ENCODE data around the gene RAB7A. TPM values are rescaled to one million over a fixed set of nuclear protein-coding genes. Genes with fewer than 3 reads are reported as not detected.

RAB7A gene
- total RNA-seq, 1 experiment from 2014 or later, result 258 TPM

DNA sequence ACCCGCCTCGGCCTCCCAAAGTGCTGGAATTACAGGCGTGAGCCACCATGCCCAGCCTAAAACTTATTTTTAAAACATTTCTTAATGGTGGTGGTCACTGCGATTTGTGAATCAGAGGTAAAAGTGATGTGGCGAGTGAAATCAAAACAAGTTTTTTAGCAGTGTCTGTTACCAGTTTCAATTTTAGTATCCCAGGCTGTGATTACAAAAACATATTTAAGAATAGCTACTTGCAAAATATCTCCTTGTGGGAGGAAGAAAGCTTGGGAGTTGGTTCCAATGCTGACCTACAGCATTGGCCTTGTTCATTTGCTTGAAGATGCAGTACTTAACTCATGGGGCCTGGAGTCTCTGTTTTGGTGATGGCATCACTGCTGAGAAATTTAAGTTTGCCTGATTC is 4.5 kb downstream of the RAB7A start:
- H3K27me3 ChIP-seq (replicated peaks; ENCODE audit: insufficient read depth, low read depth, low read length, poor library complexity), result no peaks in the 10 kb centered on the region
- CTCF ChIA-PET, result no interaction called here
- TF ChIP-seq, protein P1, sequence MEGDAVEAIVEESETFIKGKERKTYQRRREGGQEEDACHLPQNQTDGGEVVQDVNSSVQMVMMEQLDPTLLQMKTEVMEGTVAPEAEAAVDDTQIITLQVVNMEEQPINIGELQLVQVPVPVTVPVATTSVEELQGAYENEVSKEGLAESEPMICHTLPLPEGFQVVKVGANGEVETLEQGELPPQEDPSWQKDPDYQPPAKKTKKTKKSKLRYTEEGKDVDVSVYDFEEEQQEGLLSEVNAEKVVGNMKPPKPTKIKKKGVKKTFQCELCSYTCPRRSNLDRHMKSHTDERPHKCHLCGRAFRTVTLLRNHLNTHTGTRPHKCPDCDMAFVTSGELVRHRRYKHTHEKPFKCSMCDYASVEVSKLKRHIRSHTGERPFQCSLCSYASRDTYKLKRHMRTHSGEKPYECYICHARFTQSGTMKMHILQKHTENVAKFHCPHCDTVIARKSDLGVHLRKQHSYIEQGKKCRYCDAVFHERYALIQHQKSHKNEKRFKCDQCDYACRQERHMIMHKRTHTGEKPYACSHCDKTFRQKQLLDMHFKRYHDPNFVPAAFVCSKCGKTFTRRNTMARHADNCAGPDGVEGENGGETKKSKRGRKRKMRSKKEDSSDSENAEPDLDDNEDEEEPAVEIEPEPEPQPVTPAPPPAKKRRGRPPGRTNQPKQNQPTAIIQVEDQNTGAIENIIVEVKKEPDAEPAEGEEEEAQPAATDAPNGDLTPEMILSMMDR (conservative IDR thresholded peaks at IDR 0.05; ENCODE audit: low read depth, low read length), result no peak
- no peak for TF ChIP-seq EZH2 (IDR thresholded peaks at IDR 0.05; ENCODE audit: borderline replicate concordance, low read depth, low read length, poor library complexity, severe bottlenecking)
- peaks cover 3% of the 10 kb centered on the region for H3K4me1 ChIP-seq (ENCODE audit: insufficient read depth, low read length, poor library complexity, severe bottlenecking)
- DNase-seq (ENCODE audit: low spot score), result no peak
- no peaks in the 10 kb centered on the region for H3K36me3 ChIP-seq (ENCODE audit: insufficient read depth, low read length, poor library complexity, severe bottlenecking)
- H3K4me3 ChIP-seq (ENCODE audit: low read depth, low read length, poor library complexity, severe bottlenecking), result no peak overlapping the region
- intact Hi-C loops (cut with micrococcal nuclease; ENCODE audit: unreplicated experiment), result no loop called here
- POLR2A ChIA-PET (ENCODE audit: low non-redundant PET), result no interaction called here
- H3K27ac ChIP-seq (ENCODE audit: low read depth, low read length, poor library complexity, severe bottlenecking), result no peak overlapping the region
- H3K9me3 ChIP-seq (ENCODE audit: low read depth, low read length, poor library complexity, severe bottlenecking), result no peaks in the 10 kb centered on the region
- no TSS peak for BruUV-seq (replicated peaks)

DNA sequence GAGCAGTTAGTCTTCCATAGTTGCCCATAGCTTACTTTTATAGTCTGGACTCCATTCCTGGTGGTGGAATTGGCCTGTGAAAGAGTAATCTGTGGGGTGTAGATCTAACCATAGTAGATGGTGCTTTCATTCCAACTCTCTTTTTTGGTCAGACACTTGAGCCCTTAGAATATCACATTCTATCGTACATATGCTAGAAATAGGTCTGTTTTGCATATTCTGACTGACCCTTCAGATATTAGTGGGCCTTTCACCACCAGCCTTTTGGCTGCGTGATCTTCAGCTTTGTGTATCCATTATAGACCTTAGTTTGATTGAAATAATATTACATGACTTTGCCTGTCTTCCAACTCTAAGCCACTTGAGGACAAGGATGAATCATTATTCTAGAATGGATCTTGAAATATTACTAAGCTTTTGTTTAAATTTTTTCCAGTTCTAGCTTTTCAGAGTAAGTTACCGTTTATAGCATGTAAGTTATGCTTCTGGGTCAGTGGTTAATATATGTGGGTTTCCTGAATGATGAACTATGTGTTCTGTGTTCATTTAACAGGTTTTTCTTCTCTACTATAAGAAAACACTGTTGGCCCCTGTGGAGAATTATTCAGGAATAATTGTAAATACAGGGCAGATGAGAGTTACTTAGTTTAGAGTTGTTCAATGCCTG is 8.7 kb downstream of the RAB7A start:
- Histone ChIP-seq H3K4me3 (ENCODE audit: low read depth, low read length, poor library complexity, severe bottlenecking) (no peak overlapping the region), H3K9me3 (ENCODE audit: low read depth, low read length, poor library complexity, severe bottlenecking) (no peaks in the 10 kb centered on the region), H3K4me1 (ENCODE audit: insufficient read depth, low read length, poor library complexity, severe bottlenecking) (no peaks in the 10 kb centered on the region), H3K27ac (ENCODE audit: low read depth, low read length, poor library complexity, severe bottlenecking) (no peak overlapping the region), H3K27me3 (replicated peaks; ENCODE audit: insufficient read depth, low read depth, low read length, poor library complexity) (no peaks in the 10 kb centered on the region), H3K36me3 (ENCODE audit: insufficient read depth, low read length, poor library complexity, severe bottlenecking) (peaks cover 3% of the 10 kb centered on the region)
- no peak for DNase-seq (ENCODE audit: low spot score)
- TF ChIP-seq EZH2 (IDR thresholded peaks at IDR 0.05; ENCODE audit: borderline replicate concordance, low read depth, low read length, poor library complexity, severe bottlenecking), result no peak
- TF ChIP-seq, protein P1 (conservative IDR thresholded peaks at IDR 0.05; ENCODE audit: low read depth, low read length), result no peak
- intact Hi-C loops (cut with micrococcal nuclease; ENCODE audit: unreplicated experiment), result no loop called here
- ChIA-PET POLR2A (ENCODE audit: low non-redundant PET) (no interaction called here), CTCF (interaction anchor here (0.6 kb wide), 1 partner anchor 58 kb away, joined by 3 read pairs; no protein-coding TSS in a partner anchor)
- BruUV-seq (replicated peaks), result no TSS peak

GRCh38 chr3:128735287-128735686 is 9.3 kb downstream of the RAB7A start:
- Histone ChIP-seq H3K27me3 (replicated peaks; ENCODE audit: insufficient read depth, low read depth, low read length, poor library complexity) (no peaks in the 10 kb centered on the region), H3K36me3 (ENCODE audit: insufficient read depth, low read length, poor library complexity, severe bottlenecking) (peaks cover 3% of the 10 kb centered on the region), H3K9me3 (ENCODE audit: low read depth, low read length, poor library complexity, severe bottlenecking) (no peaks in the 10 kb centered on the region), H3K4me3 (ENCODE audit: low read depth, low read length, poor library complexity, severe bottlenecking) (no peak overlapping the region), H3K4me1 (ENCODE audit: insufficient read depth, low read length, poor library complexity, severe bottlenecking) (no peaks in the 10 kb centered on the region), H3K27ac (ENCODE audit: low read depth, low read length, poor library complexity, severe bottlenecking) (no peak overlapping the region)
- DNase-seq (ENCODE audit: low spot score), result no peak
- no TSS peak for BruUV-seq (replicated peaks)
- ChIA-PET POLR2A (ENCODE audit: low non-redundant PET) (no interaction called here), CTCF (no interaction called here)
- intact Hi-C loops (cut with micrococcal nuclease; ENCODE audit: unreplicated experiment), result no loop called here
- TF ChIP-seq, protein P1 (conservative IDR thresholded peaks at IDR 0.05; ENCODE audit: low read depth, low read length), result no peak
- no peak for TF ChIP-seq EZH2 (IDR thresholded peaks at IDR 0.05; ENCODE audit: borderline replicate concordance, low read depth, low read length, poor library complexity, severe bottlenecking)
